Measurements from ENCODE around the gene PGS1.

DNA sequence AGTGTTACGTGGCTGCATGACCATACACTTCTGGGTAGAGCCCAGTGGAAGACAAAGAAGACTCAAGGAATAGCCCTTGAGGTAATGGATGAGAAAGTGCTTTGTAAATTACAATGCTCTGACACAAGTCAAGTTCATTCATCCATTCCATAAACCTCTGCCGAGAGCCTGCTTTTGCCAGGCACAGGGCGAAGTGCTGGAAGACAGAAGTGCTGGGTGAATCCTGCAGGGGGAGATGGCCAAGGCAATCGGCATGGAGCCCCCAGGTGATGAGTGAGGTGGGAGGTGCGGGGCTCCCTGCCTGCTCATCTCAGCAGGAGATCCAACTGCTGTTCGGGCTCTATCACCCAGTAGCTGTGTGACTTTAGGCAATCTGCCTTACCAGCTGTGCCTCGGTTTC, 15.8 kb upstream of the PGS1 start:
- TF ChIP-seq POLR2A (IDR thresholded peaks at IDR 0.05) = no peak
- no peak for TF ChIP-seq EP300 (IDR thresholded peaks at IDR 0.05)
- TF ChIP-seq, protein P1, sequence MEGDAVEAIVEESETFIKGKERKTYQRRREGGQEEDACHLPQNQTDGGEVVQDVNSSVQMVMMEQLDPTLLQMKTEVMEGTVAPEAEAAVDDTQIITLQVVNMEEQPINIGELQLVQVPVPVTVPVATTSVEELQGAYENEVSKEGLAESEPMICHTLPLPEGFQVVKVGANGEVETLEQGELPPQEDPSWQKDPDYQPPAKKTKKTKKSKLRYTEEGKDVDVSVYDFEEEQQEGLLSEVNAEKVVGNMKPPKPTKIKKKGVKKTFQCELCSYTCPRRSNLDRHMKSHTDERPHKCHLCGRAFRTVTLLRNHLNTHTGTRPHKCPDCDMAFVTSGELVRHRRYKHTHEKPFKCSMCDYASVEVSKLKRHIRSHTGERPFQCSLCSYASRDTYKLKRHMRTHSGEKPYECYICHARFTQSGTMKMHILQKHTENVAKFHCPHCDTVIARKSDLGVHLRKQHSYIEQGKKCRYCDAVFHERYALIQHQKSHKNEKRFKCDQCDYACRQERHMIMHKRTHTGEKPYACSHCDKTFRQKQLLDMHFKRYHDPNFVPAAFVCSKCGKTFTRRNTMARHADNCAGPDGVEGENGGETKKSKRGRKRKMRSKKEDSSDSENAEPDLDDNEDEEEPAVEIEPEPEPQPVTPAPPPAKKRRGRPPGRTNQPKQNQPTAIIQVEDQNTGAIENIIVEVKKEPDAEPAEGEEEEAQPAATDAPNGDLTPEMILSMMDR (IDR thresholded peaks at IDR 0.05) = no peak

Measured in tibial nerve (tissue), 4 donors.